GM10266 (cell line): ENCODE measurements around the gene SULT1E1.

Source experiments
- DNase-seq: peaks from one replicate; pipeline ENCODE4 v3.0.0; 2012; ENCODE audit errors: extremely low spot score
- TF ChIP-seq, protein P1 (sequence below): IDR thresholded peaks from 2 replicates; pipeline ENCODE4 v1.5.1; 2012; ENCODE audit warnings: mild to moderate bottlenecking, low read depth; ENCODE audit not compliant: control insufficient read depth, insufficient read depth; ENCODE audit errors: missing control alignments

Gene SULT1E1

DNA sequence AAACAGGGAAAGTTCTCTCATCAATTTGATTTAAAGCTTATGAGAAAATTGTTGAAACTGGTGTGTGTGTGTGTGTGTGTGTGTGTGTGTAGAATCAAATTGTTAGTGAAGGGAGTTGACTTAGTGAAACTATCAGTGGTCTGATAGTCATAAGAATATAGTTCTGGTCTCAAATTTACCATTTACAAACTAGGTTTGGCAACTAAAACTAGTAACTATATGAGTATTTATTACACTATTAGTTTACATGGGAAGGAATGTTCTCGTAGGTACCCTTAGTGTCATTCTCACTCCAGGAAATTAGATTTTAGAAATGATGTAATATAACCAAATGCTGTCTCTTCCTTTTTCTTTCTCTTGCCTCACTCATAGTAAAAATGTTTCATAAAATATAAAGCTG is 11.9 kb downstream of the SULT1E1 start:
- TF ChIP-seq, protein P1, sequence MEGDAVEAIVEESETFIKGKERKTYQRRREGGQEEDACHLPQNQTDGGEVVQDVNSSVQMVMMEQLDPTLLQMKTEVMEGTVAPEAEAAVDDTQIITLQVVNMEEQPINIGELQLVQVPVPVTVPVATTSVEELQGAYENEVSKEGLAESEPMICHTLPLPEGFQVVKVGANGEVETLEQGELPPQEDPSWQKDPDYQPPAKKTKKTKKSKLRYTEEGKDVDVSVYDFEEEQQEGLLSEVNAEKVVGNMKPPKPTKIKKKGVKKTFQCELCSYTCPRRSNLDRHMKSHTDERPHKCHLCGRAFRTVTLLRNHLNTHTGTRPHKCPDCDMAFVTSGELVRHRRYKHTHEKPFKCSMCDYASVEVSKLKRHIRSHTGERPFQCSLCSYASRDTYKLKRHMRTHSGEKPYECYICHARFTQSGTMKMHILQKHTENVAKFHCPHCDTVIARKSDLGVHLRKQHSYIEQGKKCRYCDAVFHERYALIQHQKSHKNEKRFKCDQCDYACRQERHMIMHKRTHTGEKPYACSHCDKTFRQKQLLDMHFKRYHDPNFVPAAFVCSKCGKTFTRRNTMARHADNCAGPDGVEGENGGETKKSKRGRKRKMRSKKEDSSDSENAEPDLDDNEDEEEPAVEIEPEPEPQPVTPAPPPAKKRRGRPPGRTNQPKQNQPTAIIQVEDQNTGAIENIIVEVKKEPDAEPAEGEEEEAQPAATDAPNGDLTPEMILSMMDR, result no peak
- DNase-seq, result no peak

DNA sequence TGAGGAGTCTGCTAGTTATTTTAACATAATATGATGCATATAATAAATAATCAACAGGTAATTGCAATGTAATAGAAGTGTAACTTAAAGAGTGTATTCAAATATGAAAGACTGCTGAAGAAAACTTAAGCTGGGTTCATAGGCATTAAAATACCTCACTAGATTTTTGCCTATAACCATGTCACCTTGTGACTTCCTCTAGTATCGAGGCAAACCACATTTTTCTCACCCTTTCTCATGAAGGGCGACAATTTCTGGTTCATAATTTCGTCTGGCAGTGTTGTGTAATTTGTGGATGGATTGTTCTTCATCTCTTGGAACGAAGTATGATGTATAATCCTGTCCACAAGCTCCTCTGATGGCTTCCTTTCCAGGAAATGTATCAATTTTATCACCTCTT is 16.0 kb downstream of the SULT1E1 start:
- TF ChIP-seq, protein P1, result no peak
- DNase-seq, result no peak

DNA sequence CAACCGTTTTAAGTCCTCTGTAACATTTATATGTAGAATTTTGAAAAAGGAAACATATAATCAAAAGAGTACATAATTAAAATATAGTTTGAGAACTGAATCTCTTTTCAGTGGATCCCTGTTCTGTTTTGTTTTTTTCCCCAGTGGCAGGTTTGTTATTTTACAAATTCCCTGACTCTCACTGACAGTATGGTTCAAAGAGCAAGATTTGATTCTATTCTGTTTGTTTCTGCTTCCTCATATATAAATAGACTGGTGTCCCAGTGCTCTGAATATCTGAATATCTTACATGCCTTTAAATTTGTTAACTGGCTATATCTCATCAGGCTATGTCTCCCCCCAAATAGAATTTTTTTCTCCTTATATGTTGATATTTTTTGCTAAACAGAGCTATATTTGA is 16.6 kb downstream of the SULT1E1 start:
- no peak for DNase-seq
- TF ChIP-seq, protein P1, result no peak

DNA sequence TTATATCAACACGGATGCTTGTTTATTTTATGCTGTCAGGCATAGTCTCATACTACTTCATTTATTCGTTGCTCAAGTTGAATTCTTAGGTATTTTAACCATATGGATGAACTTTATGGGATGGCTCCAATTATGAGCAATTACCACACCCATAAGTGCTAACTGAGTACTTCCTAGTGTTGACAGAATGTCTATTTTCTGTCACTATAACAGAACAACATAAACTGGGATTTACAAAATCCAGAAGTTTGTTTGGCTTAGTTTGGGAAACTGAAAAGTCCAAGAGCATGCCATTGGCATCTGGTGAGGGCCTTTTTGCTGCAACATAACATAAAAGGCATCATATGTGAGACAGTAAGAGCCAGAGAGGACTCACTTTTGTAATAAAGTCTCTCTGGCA is 21.0 kb downstream of the SULT1E1 start:
- TF ChIP-seq, protein P1, result no peak
- no peak for DNase-seq

DNA sequence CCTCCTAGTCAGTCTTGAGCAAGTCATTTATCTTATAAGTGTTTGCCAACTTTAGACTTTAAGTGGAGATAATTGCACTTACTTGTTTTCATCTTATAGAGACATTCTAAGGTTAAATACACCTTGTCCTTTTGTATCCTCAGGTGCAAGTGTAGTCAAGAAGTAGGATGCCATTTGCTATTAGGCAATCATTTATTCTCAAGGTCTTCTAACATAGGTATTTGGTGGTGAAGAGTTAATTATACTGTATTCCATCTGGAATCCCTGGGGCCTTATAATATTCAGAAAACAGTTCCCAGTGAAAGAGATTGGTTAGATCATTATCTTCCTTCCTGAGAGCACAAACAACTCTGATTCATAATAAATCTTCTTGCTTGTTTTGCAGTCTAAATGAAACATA is 23.7 kb downstream of the SULT1E1 start:
- DNase-seq, result no peak
- TF ChIP-seq, protein P1, result no peak

DNA sequence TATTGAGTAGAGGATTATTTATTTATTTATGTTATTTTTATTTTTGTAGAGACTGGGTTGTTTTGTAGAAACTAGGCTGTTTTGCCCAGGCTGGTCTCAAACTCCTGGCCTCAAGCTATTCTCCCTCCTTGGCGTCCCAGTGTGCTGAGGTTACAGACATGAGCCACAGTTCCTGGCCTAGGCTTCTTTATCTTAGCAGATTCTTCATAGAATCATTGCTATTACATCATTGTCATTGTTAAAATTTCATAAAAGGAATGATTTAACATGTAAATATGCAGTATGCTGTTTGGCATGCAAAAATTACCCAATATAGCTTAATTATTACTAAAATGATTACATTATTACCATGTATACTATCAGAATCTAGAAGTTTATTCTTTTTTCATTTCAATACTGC is 24.2 kb downstream of the SULT1E1 start:
- DNase-seq, result no peak
- TF ChIP-seq, protein P1, result no peak

DNA sequence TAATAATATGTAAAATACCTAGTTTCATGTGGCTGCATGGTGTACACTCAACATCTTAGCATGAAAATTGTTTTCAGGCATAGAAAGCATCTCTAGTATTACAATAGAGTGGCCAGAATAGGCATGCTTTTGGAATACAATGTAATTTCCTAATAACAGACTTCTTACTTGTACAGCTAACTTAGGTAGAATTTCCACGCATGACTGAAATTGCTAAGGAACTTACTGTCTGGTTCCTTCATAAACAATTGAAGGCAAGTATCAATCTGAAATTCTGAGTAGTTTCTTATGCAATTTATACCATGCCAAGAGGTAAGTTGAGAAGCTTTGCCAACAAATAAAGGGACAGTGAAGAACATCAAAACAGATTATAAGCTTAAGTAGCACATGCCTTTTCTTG is 26.7 kb downstream of the SULT1E1 start:
- TF ChIP-seq, protein P1, result no peak
- DNase-seq, result no peak
